Stimulated activated naive B cell treated with anti-CD40 and anti-IgM and Interleukin-4, amounts not matched to agents 10 μg/mL and 1 μg/mL and 100 μg/mL, for 72 hours (primary cell): ENCODE measurements around the gene GPR151.

Source experiments
- ATAC-seq, 2 donors: fragments of 150-1000 bp; cut with Tn5 transposase; replicated peaks; 2 replicates each; pipeline ENCODE4 v1.10.0; 2021; ENCODE audit warnings: moderate library complexity in 1 of 2
- DNase-seq: peaks from one replicate; pipeline ENCODE4 v3.0.0; 2021
- H3K27ac Mint-ChIP-seq: one replicate; pipeline ENCODE4 v1.8.0; 2022; ENCODE audit warnings: mild to moderate bottlenecking, mixed read lengths
- H3K27me3 Mint-ChIP-seq, 2 donors: one replicate each; pipeline ENCODE4 v1.8.0; 2022; ENCODE audit warnings: mixed read lengths in 2 of 2
- H3K36me3 Mint-ChIP-seq, 2 donors: one replicate each; pipeline ENCODE4 v1.8.0; 2022; ENCODE audit warnings: mixed read lengths in 2 of 2, mild to moderate bottlenecking in 1 of 2
- H3K4me1 Mint-ChIP-seq, 2 donors: one replicate each; pipeline ENCODE4 v1.8.0; 2022; ENCODE audit warnings: mixed read lengths in 2 of 2, mild to moderate bottlenecking in 1 of 2
- H3K4me3 Mint-ChIP-seq, 2 donors: one replicate each; pipeline ENCODE4 v1.8.0; 2022; ENCODE audit warnings: mild to moderate bottlenecking in 2 of 2, mixed read lengths in 2 of 2, moderate library complexity in 1 of 2
- H3K9me3 Mint-ChIP-seq, 2 donors: one replicate each; pipeline ENCODE4 v1.8.0; 2022; ENCODE audit warnings: mixed read lengths in 2 of 2, mild to moderate bottlenecking in 1 of 2

Gene GPR151

GRCh38 chr5:146499680-146500079, 16.3 kb downstream of the GPR151 start:
- H3K27ac Mint-ChIP-seq, result no peak overlapping the region
- H3K9me3 Mint-ChIP-seq, result no peaks in the 10 kb centered on the region
- H3K36me3 Mint-ChIP-seq, result peaks cover 27 to 40% of the 10 kb centered on the region in 2 donors
- no peaks in the 10 kb centered on the region for H3K27me3 Mint-ChIP-seq
- DNase-seq, result no peak
- no peaks in the 10 kb centered on the region for H3K4me1 Mint-ChIP-seq
- no peak overlapping the region for H3K4me3 Mint-ChIP-seq
- ATAC-seq, result no peak

GRCh38 chr5:146494656-146495055, 21.3 kb downstream of the GPR151 start:
- ATAC-seq (no peak), DNase-seq (no peak)
- H3K27me3 Mint-ChIP-seq, result no peaks in the 10 kb centered on the region
- no peak overlapping the region for H3K4me3 Mint-ChIP-seq
- H3K27ac Mint-ChIP-seq, result no peak overlapping the region
- peaks cover 23 to 54% of the 10 kb centered on the region in 2 donors for H3K36me3 Mint-ChIP-seq
- no peaks in the 10 kb centered on the region for H3K9me3 Mint-ChIP-seq
- H3K4me1 Mint-ChIP-seq, result no peaks in the 10 kb centered on the region

GRCh38 chr5:146490089-146490843, 25.7 kb downstream of the GPR151 start:
- Mint-ChIP-seq H3K4me3 (no peak overlapping the region), H3K27ac (no peak overlapping the region), H3K4me1 (no peaks in the 10 kb centered on the region), H3K27me3 (no peaks in the 10 kb centered on the region), H3K9me3 (no peaks in the 10 kb centered on the region), H3K36me3 (peaks cover 30 to 57% of the 10 kb centered on the region in 2 donors)
- ATAC-seq, result no peak
- no peak for DNase-seq

GRCh38 chr5:146484714-146485391, 31.1 kb downstream of the GPR151 start:
- H3K27ac Mint-ChIP-seq, result no peak overlapping the region
- no peak for ATAC-seq
- H3K36me3 Mint-ChIP-seq, result peaks cover 33 to 51% of the 10 kb centered on the region in 2 donors
- no peak overlapping the region for H3K4me3 Mint-ChIP-seq
- no peaks in the 10 kb centered on the region for H3K4me1 Mint-ChIP-seq
- no peak for DNase-seq
- H3K27me3 Mint-ChIP-seq, result no peaks in the 10 kb centered on the region
- H3K9me3 Mint-ChIP-seq, result no peaks in the 10 kb centered on the region

- Mint-ChIP-seq H3K4me1 (peaks cover 0 to 2% of the 10 kb centered on the region in 2 donors), H3K9me3 (no peaks in the 10 kb centered on the region), H3K36me3 (peaks cover 25 to 42% of the 10 kb centered on the region in 2 donors), H3K27me3 (no peaks in the 10 kb centered on the region), H3K27ac (no peak overlapping the region), H3K4me3 (no peak overlapping the region)
- ATAC-seq (no peak), DNase-seq (no peak)
These were observed 33.2 kb downstream of the GPR151 start for GRCh38 chr5:146482775-146483174.

- H3K27ac Mint-ChIP-seq, result no peak overlapping the region
- H3K4me3 Mint-ChIP-seq, result no peak overlapping the region
- no peaks in the 10 kb centered on the region for H3K27me3 Mint-ChIP-seq
- H3K36me3 Mint-ChIP-seq, result peaks cover 42 to 62% of the 10 kb centered on the region in 2 donors
- ATAC-seq, result no peak
- no peak for DNase-seq
- peaks cover 8 to 13% of the 10 kb centered on the region in 2 donors for H3K9me3 Mint-ChIP-seq
- H3K4me1 Mint-ChIP-seq, result peaks cover 14 to 25% of the 10 kb centered on the region in 2 donors
These were observed 40.1 kb downstream of the GPR151 start for GRCh38 chr5:146475906-146476305.

GRCh38 chr5:146475190-146475780, 40.7 kb downstream of the GPR151 start:
- Mint-ChIP-seq H3K4me1 (peaks cover 14 to 25% of the 10 kb centered on the region in 2 donors), H3K9me3 (peaks cover 8 to 13% of the 10 kb centered on the region in 2 donors), H3K36me3 (peaks cover 42 to 65% of the 10 kb centered on the region in 2 donors), H3K4me3 (no peak overlapping the region), H3K27me3 (no peaks in the 10 kb centered on the region), H3K27ac (no peak overlapping the region)
- DNase-seq, result no peak
- no peak for ATAC-seq

- H3K36me3 Mint-ChIP-seq, result peaks cover 42 to 63% of the 10 kb centered on the region in 2 donors
- peaks cover 8 to 13% of the 10 kb centered on the region in 2 donors for H3K9me3 Mint-ChIP-seq
- peak overlapping the region; percentile 25 for H3K27ac Mint-ChIP-seq
- H3K4me1 Mint-ChIP-seq, result peaks cover 14 to 25% of the 10 kb centered on the region in 2 donors
- ATAC-seq (peak; percentile 41 to 51), DNase-seq (no peak)
- H3K4me3 Mint-ChIP-seq, result no peak overlapping the region
- H3K27me3 Mint-ChIP-seq, result no peaks in the 10 kb centered on the region
These were observed 41.9 kb downstream of the GPR151 start for GRCh38 chr5:146474065-146474464.

GRCh38 chr5:146467760-146468159, 48.2 kb downstream of the GPR151 start:
- Mint-ChIP-seq H3K27me3 (no peaks in the 10 kb centered on the region), H3K4me3 (no peak overlapping the region), H3K27ac (no peak overlapping the region), H3K9me3 (no peaks in the 10 kb centered on the region), H3K4me1 (peaks cover 5 to 13% of the 10 kb centered on the region in 2 donors), H3K36me3 (peaks cover 33 to 60% of the 10 kb centered on the region in 2 donors)
- ATAC-seq (no peak), DNase-seq (no peak)

GRCh38 chr5:146466521-146467349, 49.3 kb downstream of the GPR151 start:
- H3K36me3 Mint-ChIP-seq, result peaks cover 28 to 54% of the 10 kb centered on the region in 2 donors
- ATAC-seq (no peak), DNase-seq (no peak)
- no peak overlapping the region for H3K4me3 Mint-ChIP-seq
- no peaks in the 10 kb centered on the region for H3K27me3 Mint-ChIP-seq
- H3K4me1 Mint-ChIP-seq, result peaks cover 5 to 10% of the 10 kb centered on the region in 2 donors
- H3K27ac Mint-ChIP-seq, result no peak overlapping the region
- H3K9me3 Mint-ChIP-seq, result no peaks in the 10 kb centered on the region

- Mint-ChIP-seq H3K4me3 (no peak overlapping the region), H3K27me3 (no peaks in the 10 kb centered on the region), H3K36me3 (peaks cover 37 to 50% of the 10 kb centered on the region in 2 donors), H3K9me3 (no peaks in the 10 kb centered on the region), H3K4me1 (peaks cover 10 to 18% of the 10 kb centered on the region in 2 donors), H3K27ac (peak overlapping the region; percentile 43)
- ATAC-seq (no peak), DNase-seq (no peak)
These were observed 52.5 kb downstream of the GPR151 start for GRCh38 chr5:146463446-146463845.
